Measurements from ENCODE around the gene STAT6. TPM values are rescaled to one million over a fixed set of nuclear protein-coding genes. Genes with fewer than 3 reads are reported as not detected.
"Not testable (repeated sequence)": the region's sequence is repeated elsewhere in the genome, so short reads cannot be mapped to it uniquely, and the experiment has no call there.

STAT6 gene
- total and polyA plus RNA-seq, 7 donors: 66.1 to 210 (median 115) TPM

DNA sequence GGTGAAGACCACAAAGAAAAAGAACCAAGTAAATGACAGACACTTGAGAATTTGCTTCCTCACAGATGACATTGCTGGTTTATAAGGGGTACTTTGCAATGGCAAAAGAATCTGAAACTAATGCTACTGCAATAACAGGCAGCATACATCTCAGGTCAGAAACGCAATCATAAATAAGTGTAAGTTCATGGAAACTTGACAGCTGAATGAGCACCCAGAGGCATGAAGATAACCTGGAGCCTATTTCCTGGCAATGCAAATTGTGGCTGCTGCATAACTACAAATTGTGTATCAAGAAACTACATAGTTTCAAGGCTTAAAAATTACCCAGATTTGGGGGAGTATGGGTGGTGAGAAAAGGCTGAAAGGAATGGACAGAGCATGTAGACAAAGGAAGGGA lies 52.7 kb downstream of the STAT6 start:
- peaks cover 0 to 26% (median 20%) of the 10 kb centered on the region in 4 donors for H3K4me1 ChIP-seq
- peaks cover 0 to 27% (median 10%) of the 10 kb centered on the region in 4 donors for H3K36me3 ChIP-seq
- no peaks in the 10 kb centered on the region for H3K27me3 ChIP-seq
- no peaks in the 10 kb centered on the region for H3K9me3 ChIP-seq
- WGBS, 2 donors: 72 to 95% methylated on average over 1 of the region's 1 CpG
- DNase-seq: no peak
- TF ChIP-seq POLR2AphosphoS5 (IDR thresholded peaks at IDR 0.05) (no peak), EP300 (IDR thresholded peaks at IDR 0.05) (no peak)
- H3K4me3 ChIP-seq: no peak overlapping the region
- peak overlapping the region in 2 of 4 donors; percentile 79 for H3K27ac ChIP-seq
- intact Hi-C loops (cut with DNase I): no loop called here

DNA sequence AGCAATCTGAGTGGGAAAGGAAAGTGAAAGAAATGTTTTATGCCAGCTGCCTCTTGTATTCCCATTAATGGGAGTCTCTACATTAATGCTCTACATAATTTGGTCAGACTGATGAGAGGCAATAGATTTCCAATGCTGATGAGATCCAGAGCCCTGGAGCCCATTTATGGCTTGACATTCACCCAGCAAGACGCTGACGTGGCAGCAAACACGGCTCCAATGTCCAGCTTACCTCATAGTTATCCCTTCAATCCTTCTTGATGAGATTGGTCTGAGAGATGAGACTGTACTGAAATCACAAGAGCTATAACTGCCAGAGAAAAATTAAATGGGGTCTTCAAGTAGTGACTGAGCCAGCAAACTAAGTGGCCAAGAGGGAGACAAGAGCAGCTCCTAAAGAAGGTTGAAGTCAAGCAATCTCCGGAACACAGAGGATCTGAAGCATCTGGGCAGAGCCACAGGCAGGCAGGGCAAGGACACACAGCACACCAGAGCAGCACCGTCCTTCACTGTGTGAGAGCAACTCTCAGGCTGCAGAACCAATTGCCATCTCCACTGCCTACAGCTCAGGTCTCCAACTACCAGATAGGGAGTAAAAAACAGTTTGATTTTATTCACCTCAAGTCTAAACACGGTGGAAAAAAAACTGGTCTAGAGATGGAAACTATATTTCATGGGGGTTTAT lies 54.0 kb downstream of the STAT6 start:
- peak overlapping the region in 2 of 4 donors; percentile 8 to 13 for H3K4me3 ChIP-seq
- TF ChIP-seq POLR2AphosphoS5 (IDR thresholded peaks at IDR 0.05) (peak in 2 of 4 donors; percentile 67 to 68), POLR2A (IDR thresholded peaks at IDR 0.05) (no peak)
- peak overlapping the region; percentile 47 to 79 (median 71) for H3K27ac ChIP-seq
- no peaks in the 10 kb centered on the region for H3K9me3 ChIP-seq
- intact Hi-C loops (cut with DNase I): no loop called here
- no peaks in the 10 kb centered on the region for H3K27me3 ChIP-seq
- DNase-seq: no peak
- H3K4me1 ChIP-seq: peaks cover 0 to 26% (median 20%) of the 10 kb centered on the region in 4 donors
- 85 to 89% methylated on average over 6 of the region's 6 CpGs for WGBS, 2 donors
- peaks cover 0 to 27% (median 10%) of the 10 kb centered on the region in 4 donors for H3K36me3 ChIP-seq

DNA sequence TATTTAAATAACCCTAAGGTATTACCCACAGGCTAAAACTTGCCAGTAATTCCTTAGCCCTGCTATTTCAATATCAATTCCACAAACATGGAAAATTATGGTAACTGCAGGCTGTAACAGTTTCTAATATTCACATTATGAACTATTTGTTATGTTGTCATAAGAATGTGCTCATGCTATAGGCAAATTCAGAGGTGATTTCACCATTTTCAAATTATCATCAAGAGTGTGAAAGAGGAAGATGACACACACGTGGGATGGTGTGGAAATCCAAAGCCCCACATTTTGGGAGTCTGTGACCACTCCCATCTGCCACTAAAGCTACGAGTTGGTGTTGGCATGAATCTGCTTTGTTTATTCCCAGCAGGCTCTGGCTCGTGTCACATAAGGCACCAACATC lies 55.3 kb downstream of the STAT6 start:
- no peaks in the 10 kb centered on the region for H3K27me3 ChIP-seq
- no peaks in the 10 kb centered on the region for H3K9me3 ChIP-seq
- 67 to 68% methylated on average over 3 of the region's 3 CpGs for WGBS, 2 donors
- no peak for DNase-seq
- H3K36me3 ChIP-seq: peaks cover 0 to 21% (median 10%) of the 10 kb centered on the region in 4 donors
- TF ChIP-seq POLR2AphosphoS5 (IDR thresholded peaks at IDR 0.05): peak in 1 of 4 donors; percentile 23
- TF ChIP-seq, protein P1, sequence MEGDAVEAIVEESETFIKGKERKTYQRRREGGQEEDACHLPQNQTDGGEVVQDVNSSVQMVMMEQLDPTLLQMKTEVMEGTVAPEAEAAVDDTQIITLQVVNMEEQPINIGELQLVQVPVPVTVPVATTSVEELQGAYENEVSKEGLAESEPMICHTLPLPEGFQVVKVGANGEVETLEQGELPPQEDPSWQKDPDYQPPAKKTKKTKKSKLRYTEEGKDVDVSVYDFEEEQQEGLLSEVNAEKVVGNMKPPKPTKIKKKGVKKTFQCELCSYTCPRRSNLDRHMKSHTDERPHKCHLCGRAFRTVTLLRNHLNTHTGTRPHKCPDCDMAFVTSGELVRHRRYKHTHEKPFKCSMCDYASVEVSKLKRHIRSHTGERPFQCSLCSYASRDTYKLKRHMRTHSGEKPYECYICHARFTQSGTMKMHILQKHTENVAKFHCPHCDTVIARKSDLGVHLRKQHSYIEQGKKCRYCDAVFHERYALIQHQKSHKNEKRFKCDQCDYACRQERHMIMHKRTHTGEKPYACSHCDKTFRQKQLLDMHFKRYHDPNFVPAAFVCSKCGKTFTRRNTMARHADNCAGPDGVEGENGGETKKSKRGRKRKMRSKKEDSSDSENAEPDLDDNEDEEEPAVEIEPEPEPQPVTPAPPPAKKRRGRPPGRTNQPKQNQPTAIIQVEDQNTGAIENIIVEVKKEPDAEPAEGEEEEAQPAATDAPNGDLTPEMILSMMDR (IDR thresholded peaks at IDR 0.05): no peak
- H3K27ac ChIP-seq: peak overlapping the region in 3 of 4 donors; percentile 63 to 79 (median 79)
- H3K4me1 ChIP-seq: peaks cover 0 to 26% (median 20%) of the 10 kb centered on the region in 4 donors
- no peak overlapping the region for H3K4me3 ChIP-seq
- intact Hi-C loops (cut with DNase I): no loop called here

DNA sequence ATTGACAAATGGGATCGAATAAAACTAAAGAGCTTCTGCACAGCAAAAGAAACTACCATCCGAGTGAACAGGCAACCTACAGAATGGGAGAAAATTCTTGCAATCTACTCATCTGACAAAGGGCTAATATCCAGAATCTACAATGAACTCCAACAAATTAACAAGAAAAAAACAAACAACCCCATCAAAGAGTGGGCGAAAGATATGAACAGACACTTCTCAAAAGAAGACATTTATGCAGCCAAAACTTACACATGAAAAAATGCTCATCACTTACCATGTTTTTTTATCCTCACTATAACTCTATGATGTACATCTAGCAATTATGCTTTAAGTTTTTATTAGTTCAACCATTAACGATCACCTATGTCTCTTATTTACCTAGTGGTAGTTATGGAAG lies 57.3 kb downstream of the STAT6 start:
- H3K36me3 ChIP-seq; DNase-seq; H3K27me3 ChIP-seq; H3K9me3 ChIP-seq; H3K27ac ChIP-seq; intact Hi-C loops (cut with DNase I); H3K4me3 ChIP-seq: not testable (repeated sequence)
- WGBS, 2 donors: 94 to 96% methylated on average over 4 of the region's 4 CpGs
- peaks cover 0 to 32% (median 28%) of the 10 kb centered on the region in 4 donors for H3K4me1 ChIP-seq

DNA sequence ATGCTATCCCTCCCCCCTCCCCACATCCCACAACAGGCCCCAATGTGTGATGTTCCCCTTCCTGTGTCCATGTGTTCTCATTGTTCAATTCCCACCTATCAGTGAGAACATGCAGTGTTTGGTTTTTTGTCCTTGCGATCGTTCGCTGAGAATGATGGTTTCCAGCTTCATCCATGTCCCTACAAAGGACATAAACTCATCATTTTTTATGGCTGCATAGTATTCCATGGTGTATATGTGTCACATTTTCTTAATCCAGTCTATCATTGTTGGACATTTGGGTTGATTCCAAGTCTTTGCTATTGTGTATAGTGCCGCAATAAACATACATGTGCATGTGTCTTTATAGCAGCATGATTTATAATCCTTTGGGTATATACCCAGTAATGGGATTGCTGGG lies 58.0 kb downstream of the STAT6 start:
- H3K36me3 ChIP-seq; H3K4me3 ChIP-seq; H3K27me3 ChIP-seq; intact Hi-C loops (cut with DNase I); DNase-seq; H3K27ac ChIP-seq; H3K9me3 ChIP-seq: not testable (repeated sequence)
- peaks cover 0 to 38% (median 29%) of the 10 kb centered on the region in 4 donors for H3K4me1 ChIP-seq
- WGBS, 2 donors: 95 to 98% methylated on average over 4 of the region's 4 CpGs

DNA sequence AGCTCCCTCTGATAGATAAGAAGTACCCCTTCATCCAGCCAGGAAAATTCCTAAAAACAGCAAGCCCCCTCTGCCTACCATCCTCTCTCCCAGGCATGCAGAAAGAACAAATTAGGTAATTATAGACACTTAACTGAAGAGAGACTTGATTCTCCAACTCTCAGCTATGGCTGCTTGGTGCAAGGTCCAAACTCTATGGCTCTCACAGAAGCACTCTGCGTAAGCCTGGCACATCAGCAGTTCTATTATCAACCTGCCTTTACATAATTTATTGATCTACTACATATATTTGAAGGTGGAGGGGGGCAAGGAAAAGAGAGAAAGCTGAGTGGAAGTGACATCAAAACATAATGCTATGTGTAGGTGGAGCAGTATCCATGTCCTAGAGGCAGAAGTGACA lies 60.2 kb downstream of the STAT6 start:
- 40 to 87% methylated on average over 1 of the region's 1 CpG for WGBS, 2 donors
- Histone ChIP-seq H3K4me3 (no peak overlapping the region), H3K9me3 (no peaks in the 10 kb centered on the region), H3K27me3 (no peaks in the 10 kb centered on the region), H3K36me3 (no peaks in the 10 kb centered on the region), H3K27ac (no peak overlapping the region), H3K4me1 (peaks cover 0 to 31% (median 15%) of the 10 kb centered on the region in 4 donors)
- intact Hi-C loops (cut with DNase I): no loop called here
- DNase-seq: no peak
- no peak for TF ChIP-seq POLR2AphosphoS5 (IDR thresholded peaks at IDR 0.05)
- TF ChIP-seq, protein P1 (IDR thresholded peaks at IDR 0.05): no peak
- no peak for TF ChIP-seq POLR2A (IDR thresholded peaks at IDR 0.05)
- TF ChIP-seq EP300 (IDR thresholded peaks at IDR 0.05): no peak

DNA sequence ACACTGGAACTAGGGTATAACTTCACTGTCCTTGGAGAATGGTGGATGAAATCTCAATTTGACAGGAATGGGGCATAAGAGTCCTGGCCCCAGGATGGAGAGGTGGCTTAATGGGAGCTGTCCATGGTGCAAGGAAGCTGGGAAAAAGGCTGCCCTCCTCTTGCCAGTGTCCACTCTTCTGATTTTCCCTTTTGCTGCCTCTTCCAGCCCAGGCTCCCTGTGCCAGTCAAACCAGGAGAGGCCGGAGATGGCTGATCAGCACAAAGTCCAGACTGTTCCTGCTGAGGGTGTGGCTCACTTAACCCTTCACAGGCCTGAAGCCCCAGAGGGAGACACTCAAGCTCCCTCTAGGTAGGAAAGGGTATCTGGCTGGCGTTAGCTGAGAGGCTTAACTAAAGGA lies 61.3 kb downstream of the STAT6 start, which contains the start of gene MYO1A:
TSS of gene MYO1A (minus strand) at position 240 of the 400 bp plus-strand sequence. CDS start 1,806 bp downstream, outside the sequence.
- H3K4me3 ChIP-seq: no peak within 1 kb of the TSS
- TF ChIP-seq POLR2AphosphoS5 (IDR thresholded peaks at IDR 0.05) (no peak), EP300 (IDR thresholded peaks at IDR 0.05) (no peak), POLR2A (IDR thresholded peaks at IDR 0.05) (no peak)
- TF ChIP-seq, protein P1 (IDR thresholded peaks at IDR 0.05): no peak
- no peak within 1 kb of the TSS for H3K27ac ChIP-seq
- intact Hi-C loops (cut with DNase I): no loop called here
- peaks cover 0 to 22% (median 8%) of the 10 kb centered on the region in 4 donors for H3K4me1 ChIP-seq
- no peaks in the 10 kb centered on the region for H3K36me3 ChIP-seq
- 11 to 61% methylated on average over 2 of the region's 2 CpGs for WGBS, 2 donors
- H3K9me3 ChIP-seq: no peaks in the 10 kb centered on the region
- no peak for DNase-seq
- no peaks in the 10 kb centered on the region for H3K27me3 ChIP-seq
